ENCODE measurements around the gene C19orf47. TPM values are rescaled to one million over a fixed set of nuclear protein-coding genes. Genes with fewer than 3 reads are reported as not detected.

Gene C19orf47
- total and polyA plus RNA-seq, 2 donors (not counting 3 experiments of a cell fraction or from before 2014, with no cell fraction given) = 16.4 to 27.0 TPM

DNA sequence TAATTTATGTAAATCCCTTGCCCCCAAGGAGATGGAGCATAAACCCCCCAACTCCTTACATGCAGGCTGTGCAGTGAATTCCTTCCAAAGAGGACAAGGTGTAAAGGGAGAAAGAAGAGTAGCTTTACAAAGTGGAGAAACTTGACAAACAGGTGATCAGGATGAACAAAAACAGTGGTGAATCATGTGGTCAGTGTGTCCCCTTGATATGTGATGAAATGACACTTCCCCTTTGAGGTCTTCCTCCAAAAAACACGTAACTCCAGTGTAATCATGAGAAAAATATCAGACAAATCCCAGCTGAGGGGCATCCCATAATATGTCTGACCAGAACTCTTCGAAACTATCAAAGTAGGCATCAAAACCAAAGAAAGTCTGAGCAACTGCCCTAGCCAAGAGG, 33.5 kb downstream of the C19orf47 start:
- no peaks in the 10 kb centered on the region for H3K79me2 ChIP-seq (ENCODE audit: control insufficient read depth, insufficient read depth, low read length)
- intact Hi-C loops (cut with micrococcal nuclease) (no loop called here), dilution Hi-C loops (cut with MboI; ENCODE audit: extremely low pct_ligation_motif_present, low sequenced_read_pairs) (no loop called here)
- H3K4me3 ChIP-seq (replicated peaks in 1 of 3; ENCODE audit: insufficient read depth in 1 of 3, low read depth in 1 of 3, low read length in 3 of 3) = no peak overlapping the region
- H3K27ac ChIP-seq (ENCODE audit: insufficient read depth, low read depth, low read length) = no peak overlapping the region
- POLR2A ChIA-PET = no interaction called here
- no peak overlapping the region for H3K4me2 ChIP-seq (ENCODE audit: insufficient read depth, low read length)
- H3K9ac ChIP-seq (replicated peaks; ENCODE audit: extremely low read depth, insufficient read depth, low read length) = no peak overlapping the region
- H2AFZ ChIP-seq (ENCODE audit: low read depth, low read length) = no peak overlapping the region
- CTCF ChIA-PET = interaction anchor here (2.4 kb wide), 1 partner anchor 9 kb away, joined by 10 read pairs; no protein-coding TSS in a partner anchor
- no peaks in the 10 kb centered on the region for H4K20me1 ChIP-seq (replicated peaks; ENCODE audit: control insufficient read depth, extremely low read depth, insufficient read depth, low read length)
- no peaks in the 10 kb centered on the region for H3K9me1 ChIP-seq (replicated peaks; ENCODE audit: control insufficient read depth, extremely low read depth, insufficient read depth, low read length)
- no peaks in the 10 kb centered on the region for H3K9me3 ChIP-seq (replicated peaks; ENCODE audit: control insufficient read depth, insufficient read depth, low read length)
- H3K27me3 ChIP-seq (ENCODE audit: control insufficient read depth in 2 of 2, insufficient read depth in 2 of 2, low read length in 2 of 2) = no peaks in the 10 kb centered on the region
- H3K4me1 ChIP-seq (ENCODE audit: control insufficient read depth, extremely low read depth, insufficient read depth, low read length) = no peaks in the 10 kb centered on the region
- BruUV-seq (replicated peaks) = no TSS peak
- no peak for DNase-seq (ENCODE audit: low read depth, low spot score)
- FAIRE-seq = no peak
- no peak for TF ChIP-seq CTCF (IDR thresholded peaks at IDR 0.05; ENCODE audit: extremely low read depth in 1 of 2, insufficient read depth in 1 of 2, low read depth in 1 of 2, low read length in 2 of 2)
- no peak for TF ChIP-seq JUN (IDR thresholded peaks at IDR 0.05; ENCODE audit: borderline replicate concordance, insufficient read depth, insufficient read length, low read depth)
- no peaks in the 10 kb centered on the region for H3K36me3 ChIP-seq (ENCODE audit: control insufficient read depth in 2 of 2, extremely low read depth in 1 of 2, insufficient read depth in 2 of 2, low read length in 2 of 2)

GRCh38 chr19:40313229-40313983, 34.8 kb downstream of the C19orf47 start:
- ChIA-PET POLR2A (no interaction called here), CTCF (interaction anchor here (2.4 kb wide), 1 partner anchor 8 kb away, joined by 10 read pairs; no protein-coding TSS in a partner anchor)
- no peak overlapping the region for H3K4me3 ChIP-seq (replicated peaks in 1 of 3; ENCODE audit: insufficient read depth in 1 of 3, low read depth in 1 of 3, low read length in 3 of 3)
- no peaks in the 10 kb centered on the region for H3K36me3 ChIP-seq (ENCODE audit: control insufficient read depth in 2 of 2, extremely low read depth in 1 of 2, insufficient read depth in 2 of 2, low read length in 2 of 2)
- H3K27ac ChIP-seq (ENCODE audit: insufficient read depth, low read depth, low read length) = no peak overlapping the region
- FAIRE-seq = no peak
- H3K4me1 ChIP-seq (ENCODE audit: control insufficient read depth, extremely low read depth, insufficient read depth, low read length) = no peaks in the 10 kb centered on the region
- no peak overlapping the region for H3K4me2 ChIP-seq (ENCODE audit: insufficient read depth, low read length)
- no peaks in the 10 kb centered on the region for H3K9me3 ChIP-seq (replicated peaks; ENCODE audit: control insufficient read depth, insufficient read depth, low read length)
- no peaks in the 10 kb centered on the region for H3K9me1 ChIP-seq (replicated peaks; ENCODE audit: control insufficient read depth, extremely low read depth, insufficient read depth, low read length)
- no peaks in the 10 kb centered on the region for H3K27me3 ChIP-seq (ENCODE audit: control insufficient read depth in 2 of 2, insufficient read depth in 2 of 2, low read length in 2 of 2)
- no peak overlapping the region for H3K9ac ChIP-seq (replicated peaks; ENCODE audit: extremely low read depth, insufficient read depth, low read length)
- no peak for DNase-seq (ENCODE audit: low read depth, low spot score)
- H3K79me2 ChIP-seq (ENCODE audit: control insufficient read depth, insufficient read depth, low read length) = no peaks in the 10 kb centered on the region
- BruUV-seq (replicated peaks) = no TSS peak
- no peaks in the 10 kb centered on the region for H4K20me1 ChIP-seq (replicated peaks; ENCODE audit: control insufficient read depth, extremely low read depth, insufficient read depth, low read length)
- dilution Hi-C loops (cut with MboI; ENCODE audit: extremely low pct_ligation_motif_present, low sequenced_read_pairs) = no loop called here
- H2AFZ ChIP-seq (ENCODE audit: low read depth, low read length) = no peak overlapping the region
- TF ChIP-seq FOS (IDR thresholded peaks at IDR 0.05; ENCODE audit: borderline replicate concordance, insufficient read depth, low read length) (no peak), EZH2 (IDR thresholded peaks at IDR 0.05; ENCODE audit: borderline replicate concordance, low read depth, low read length, severe bottlenecking) (no peak), JUN (IDR thresholded peaks at IDR 0.05; ENCODE audit: borderline replicate concordance, insufficient read depth, insufficient read length, low read depth) (no peak), POLR2A (IDR thresholded peaks at IDR 0.05; ENCODE audit: low read depth, low read length) (no peak), GATA2 (IDR thresholded peaks at IDR 0.05; ENCODE audit: insufficient read depth, insufficient read length, low read depth, low read length) (no peak), MYC (IDR thresholded peaks at IDR 0.05; ENCODE audit: low read depth, low read length) (no peak)
- intact Hi-C loops (cut with micrococcal nuclease) = no loop called here

Data from endothelial cell of umbilical vein (primary cell).